IMR-90 (cell line): ENCODE measurements around the gene ATG7. TPM values are rescaled to one million over a fixed set of nuclear protein-coding genes. Genes with fewer than 3 reads are reported as not detected.
A peak's percentile ranks its signal among the peaks of the same experiment; 100 is the strongest.

Source experiments
- ATAC-seq: fragments of 200-7000 bp; cut with Tn5 transposase; 2 replicates; pipeline ENCODE4 v1.9.1; 2020; ENCODE audit warnings: low read depth, mild to moderate bottlenecking, moderate library complexity
- BruUV-seq: library from RNA; stranded (reverse); fragments of 400-500 nt; replicated peaks from 2 replicates; lab custom pipeline; 2021; lab: Mats Ljungman, UMichigan
- CTCF ChIA-PET: fragments of 300-600 bp; formaldehyde crosslinking; extraction: SDS; loops from one replicate; lab custom pipeline; 2021; ENCODE audit warnings: antibody characterized with exemption; lab: Yijun Ruan, JAX
- POLR2A ChIA-PET: fragments of 300-600 bp; sonication (Branson Sonifier 250); formaldehyde crosslinking; loops from one replicate; lab custom pipeline; 2022; ENCODE audit warnings: antibody characterized with exemption; ENCODE audit not compliant: unreplicated experiment; lab: Charles Lee
- DNase-seq: peaks from one replicate; pipeline ENCODE4 v3.0.0; 2013
- H2AFZ ChIP-seq: replicated peaks from 2 replicates; pipeline ENCODE3; 2013; ENCODE audit warnings: low read length, mild to moderate bottlenecking; ENCODE audit not compliant: poor library complexity
- H2AK5ac ChIP-seq: 2 replicates; pipeline ENCODE4 v1.6.1; 2013; ENCODE audit warnings: low read depth, low read length, inconsistent platforms
- H2AK9ac ChIP-seq: replicated peaks from 2 replicates; pipeline ENCODE3; 2013; ENCODE audit warnings: mild to moderate bottlenecking, low read depth, low read length, moderate library complexity; ENCODE audit not compliant: poor library complexity
- H2BK120ac ChIP-seq: 2 replicates; pipeline ENCODE4 v1.6.1; 2013; ENCODE audit warnings: low read depth, low read length, inconsistent platforms
- H2BK15ac ChIP-seq: 3 replicates; pipeline ENCODE4 v1.6.1; 2013; ENCODE audit warnings: low read depth, low read length, inconsistent platforms
- H2BK20ac ChIP-seq: 2 replicates; pipeline ENCODE4 v1.6.1; 2013; ENCODE audit warnings: low read depth, mild to moderate bottlenecking, inconsistent platforms, low read length, moderate library complexity
- H2BK5ac ChIP-seq: 2 replicates; pipeline ENCODE4 v1.6.1; 2013; ENCODE audit warnings: mild to moderate bottlenecking, low read depth, low read length, inconsistent platforms; ENCODE audit not compliant: poor library complexity, severe bottlenecking
- H3K14ac ChIP-seq: replicated peaks from 2 replicates; pipeline ENCODE4 v1.6.1; 2013; ENCODE audit warnings: low read depth, low read length, inconsistent platforms
- H3K18ac ChIP-seq: 2 replicates; pipeline ENCODE4 v1.6.1; 2013; ENCODE audit warnings: low read depth, low read length, control low read depth
- H3K23ac ChIP-seq: 2 replicates; pipeline ENCODE4 v1.6.1; 2013; ENCODE audit warnings: low read depth, low read length, inconsistent platforms
- H3K27ac ChIP-seq: 2 replicates; pipeline ENCODE4 v1.5.1; 2013; ENCODE audit warnings: mild to moderate bottlenecking, control low read depth, low read length; ENCODE audit not compliant: insufficient read depth
- H3K27me3 ChIP-seq: 2 replicates; pipeline ENCODE4 v1.6.1; 2013; ENCODE audit warnings: low read length; ENCODE audit not compliant: control insufficient read depth, insufficient read depth
- H3K36me3 ChIP-seq: 2 replicates; pipeline ENCODE4 v1.6.1; 2013; ENCODE audit warnings: low read length, mixed read lengths; ENCODE audit not compliant: control insufficient read depth, insufficient read depth
- H3K4ac ChIP-seq: 2 replicates; pipeline ENCODE4 v1.6.1; 2013; ENCODE audit warnings: low read depth, low read length, inconsistent platforms
- H3K4me1 ChIP-seq: 2 replicates; pipeline ENCODE4 v1.6.1; 2013; ENCODE audit warnings: low read length, mixed read lengths; ENCODE audit not compliant: control insufficient read depth, insufficient read depth
- H3K4me2 ChIP-seq: 2 replicates; pipeline ENCODE4 v1.6.1; 2013; ENCODE audit warnings: low read depth, mild to moderate bottlenecking, control low read depth, low read length, moderate library complexity
- H3K4me3 ChIP-seq: 2 replicates; pipeline ENCODE4 v1.5.1; 2013; ENCODE audit warnings: low read depth, mild to moderate bottlenecking, control low read depth, low read length, moderate library complexity; ENCODE audit not compliant: insufficient read depth
- H3K56ac ChIP-seq: 2 replicates; pipeline ENCODE4 v1.6.1; 2013; ENCODE audit warnings: low read length, inconsistent platforms; ENCODE audit not compliant: insufficient read depth; ENCODE audit errors: extremely low read depth
- H3K79me1 ChIP-seq, 2 experiments: 2 replicates each; pipeline ENCODE4 v1.6.1; 2013; ENCODE audit warnings: low read length in 2 of 2, inconsistent platforms in 1 of 2, low read depth in 1 of 2
- H3K9ac ChIP-seq: 2 replicates; pipeline ENCODE4 v1.6.1; 2013; ENCODE audit warnings: low read depth, low read length, control low read depth
- H3K9me1 ChIP-seq: 2 replicates; pipeline ENCODE4 v1.6.1; 2013; ENCODE audit warnings: low read length, inconsistent platforms; ENCODE audit not compliant: insufficient read depth
- H3K9me3 ChIP-seq: 2 replicates; pipeline ENCODE4 v1.6.1; 2013; ENCODE audit warnings: low read length; ENCODE audit not compliant: control insufficient read depth, insufficient read depth
- H4K20me1 ChIP-seq: 2 replicates; pipeline ENCODE4 v1.6.1; 2013; ENCODE audit warnings: low read length, inconsistent platforms; ENCODE audit not compliant: insufficient read depth
- H4K5ac ChIP-seq: 2 replicates; pipeline ENCODE4 v1.6.1; 2013; ENCODE audit warnings: mild to moderate bottlenecking, low read depth, low read length, control low read depth
- H4K8ac ChIP-seq, 2 experiments: 2 replicates each; pipeline ENCODE4 v1.6.1; 2013; ENCODE audit warnings: low read depth in 2 of 2, low read length in 2 of 2, control low read depth in 1 of 2, inconsistent platforms in 1 of 2
- H4K91ac ChIP-seq: 2 replicates; pipeline ENCODE4 v1.6.1; 2013; ENCODE audit warnings: low read depth, low read length, inconsistent platforms; ENCODE audit not compliant: insufficient read depth
- BHLHE40 ChIP-seq: fragments of 150-350 bp; IDR thresholded peaks from 2 replicates; pipeline ENCODE4 v1.6.1; 2016; ENCODE audit warnings: mild to moderate bottlenecking, low read depth, low read length
- CEBPB ChIP-seq: IDR thresholded peaks from 2 replicates; pipeline ENCODE4 v1.6.1; 2012; ENCODE audit warnings: low read depth, low read length, improper control_type of control experiment
- CHD1 ChIP-seq: IDR thresholded peaks from 2 replicates; pipeline ENCODE4 v1.6.1; 2012; ENCODE audit warnings: low read depth, low read length, improper control_type of control experiment
- FOS ChIP-seq: fragments of 150-350 bp; IDR thresholded peaks from 2 replicates; pipeline ENCODE4 v1.6.1; 2016; ENCODE audit warnings: low read depth, low read length
- MAFK ChIP-seq: IDR thresholded peaks from 2 replicates; pipeline ENCODE4 v1.6.1; 2012; ENCODE audit warnings: low read depth, low read length, improper control_type of control experiment
- MAZ ChIP-seq: IDR thresholded peaks from 2 replicates; pipeline ENCODE4 v1.6.1; 2012; ENCODE audit warnings: low read depth, mild to moderate bottlenecking, low read length, improper control_type of control experiment, moderate library complexity, borderline replicate concordance
- MXI1 ChIP-seq: IDR thresholded peaks from 2 replicates; pipeline ENCODE4 v1.6.1; 2012; ENCODE audit warnings: low read depth, mild to moderate bottlenecking, low read length, moderate library complexity, borderline replicate concordance
- NFE2L2 ChIP-seq: fragments of 150-350 bp; IDR thresholded peaks from 2 replicates; pipeline ENCODE4 v1.6.1; 2016; ENCODE audit warnings: low read depth, mild to moderate bottlenecking, low read length
- POLR2A ChIP-seq: IDR thresholded peaks from 2 replicates; pipeline ENCODE4 v1.6.1; 2012; ENCODE audit warnings: mild to moderate bottlenecking, low read depth, low read length
- RAD21 ChIP-seq: IDR thresholded peaks from 2 replicates; pipeline ENCODE4 v1.6.1; 2012; ENCODE audit warnings: low read length, improper control_type of control experiment
- RCOR1 ChIP-seq: IDR thresholded peaks from 2 replicates; pipeline ENCODE4 v1.6.1; 2012; ENCODE audit warnings: mild to moderate bottlenecking, low read length, improper control_type of control experiment; ENCODE audit not compliant: insufficient replicate concordance
- RFX5 ChIP-seq: IDR thresholded peaks from 2 replicates; pipeline ENCODE4 v1.8.0; 2012; ENCODE audit warnings: low read depth, mild to moderate bottlenecking, low read length, moderate library complexity
- SMC3 ChIP-seq: fragments of 150-350 bp; IDR thresholded peaks from 2 replicates; pipeline ENCODE4 v1.6.1; 2016; ENCODE audit warnings: low read depth, mild to moderate bottlenecking, antibody characterized with exemption, low read length, moderate library complexity
- WGBS, 2 experiments: methylation state at CpG; one replicate each; pipeline versions ENCODE4 v1.1.5 to v1.1.7; 2013; ENCODE audit warnings: missing lambda C conversion rate in 2 of 2; ENCODE audit not compliant: insufficient read length in 1 of 2; ENCODE audit errors: extremely low coverage in 2 of 2; 5-methylcytosine and 5-hydroxymethylcytosine counted together
- dilution Hi-C: fragments of 300-500 bp; cut with HindIII; formaldehyde crosslinking; loops from one replicate; pipeline ENCODE4 v1.14.3; 2018; ENCODE audit warnings: low sequenced_read_pairs; ENCODE audit not compliant: unreplicated experiment
- in situ Hi-C: fragments of 300-500 bp; cut with MboI; formaldehyde crosslinking; loops from 3 replicates; pipeline ENCODE4 v1.14.3; 2019; ENCODE audit warnings: low sequenced_read_pairs, inconsistent platforms, mixed read lengths
- intact Hi-C: fragments of 100-400 bp; cut with micrococcal nuclease; formaldehyde crosslinking; loops from 2 replicates; pipeline ENCODE4 v1.10.0; 2022
- polyA plus RNA-seq, 3 experiments: library from polyadenylated mRNA; depleted of rRNA; stranded (reverse); fragments of >200 nt; gene quantifications; 2 replicates each; pipeline ENCODE4 v1.2.3, GENCODE V29; 2012; ENCODE audit warnings: low replicate concordance in 1 of 3
- total RNA-seq: library from RNA; depleted of rRNA; stranded (reverse); fragments of >200 nt; gene quantifications from 2 replicates; pipeline ENCODE4 v1.2.3, GENCODE V29; 2012
- TF ChIP-seq, protein P1 (sequence below): conservative IDR thresholded peaks from 2 replicates; pipeline ENCODE4 v1.5.1; 2012; ENCODE audit warnings: mild to moderate bottlenecking, low read depth, low read length, improper control_type of control experiment
- TF ChIP-seq, protein P2 (sequence below): fragments of 150-350 bp; IDR thresholded peaks from 2 replicates; pipeline ENCODE4 v1.6.1; 2017; ENCODE audit warnings: mild to moderate bottlenecking, antibody characterized with exemption, low read length, low read depth
- TF ChIP-seq, protein P3 (sequence below): fragments of 150-350 bp; IDR thresholded peaks from 2 replicates; pipeline ENCODE4 v1.6.1; 2016; ENCODE audit warnings: low read depth, mild to moderate bottlenecking, low read length, moderate library complexity, borderline replicate concordance

The ATG7 gene
- total and polyA plus RNA-seq, 2 of the 4 experiments (the other 2 are of a cell fraction) = 15.6 to 51.4 TPM

DNA sequence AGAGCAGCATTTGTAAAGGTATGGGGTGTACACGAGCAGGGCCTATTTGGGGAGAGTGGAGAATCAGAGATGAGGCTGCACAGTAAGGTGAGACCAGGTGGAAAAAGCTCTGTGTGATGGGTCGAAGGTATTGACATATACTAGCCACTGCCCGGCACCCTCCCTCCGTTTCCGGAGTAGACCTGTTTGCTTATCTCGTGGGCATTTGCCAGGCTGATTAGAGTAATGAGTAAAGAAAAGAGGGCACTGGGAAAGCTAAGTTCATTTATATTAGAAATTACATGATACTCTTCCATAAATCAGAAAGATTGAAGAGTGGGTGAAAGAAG is 46.2 kb upstream of the ATG7 start:
- H2BK120ac ChIP-seq = peak overlapping the region; percentile 47
- no peak overlapping the region for H3K56ac ChIP-seq
- H4K20me1 ChIP-seq = peaks cover 2% of the 10 kb centered on the region; the same call in 1 of the 2 replicates
- no peak overlapping the region for H2BK15ac ChIP-seq
- intact Hi-C loops (no loop called here), dilution Hi-C loops (no loop called here), in situ Hi-C loops (no loop called here)
- peak overlapping the region; percentile 52 for H3K4ac ChIP-seq
- H2AK9ac ChIP-seq = peak overlapping the region; percentile 11
- peaks cover 16 to 54% of the 10 kb centered on the region in 2 experiments for H3K79me1 ChIP-seq
- H3K18ac ChIP-seq = no peak overlapping the region
- peaks cover 7% of the 10 kb centered on the region for H3K36me3 ChIP-seq
- ChIA-PET POLR2A (no interaction called here), CTCF (interaction anchor here (1.0 kb wide), 1 partner anchor 71 kb away, joined by 4 read pairs; the partner anchor contains the start of gene HRH1)
- no peak overlapping the region for H3K4me3 ChIP-seq
- BruUV-seq = no TSS peak
- H3K9ac ChIP-seq = no peak overlapping the region
- H3K9me1 ChIP-seq = peaks cover 7% of the 10 kb centered on the region
- no peak for ATAC-seq
- H2AFZ ChIP-seq = no peak overlapping the region
- peak overlapping the region; percentile 12; the same call in 1 of the 2 replicates for H3K23ac ChIP-seq
- H4K91ac ChIP-seq = no peak overlapping the region; the same call in 1 of the 2 replicates
- H4K5ac ChIP-seq = peak overlapping the region; percentile 11; the same call in 1 of the 2 replicates
- peak overlapping the region in 1 of 2 experiments; percentile 28; a peak in 1 of 4 replicates for H4K8ac ChIP-seq
- H3K14ac ChIP-seq = peak overlapping the region; percentile 60; the same call in 1 of the 2 replicates
- no peaks in the 10 kb centered on the region for H3K9me3 ChIP-seq
- H3K4me2 ChIP-seq = no peak overlapping the region; the same call in 1 of the 2 replicates
- TF ChIP-seq MAFK = no peak
- no peak for TF ChIP-seq CEBPB
- TF ChIP-seq, protein P1, sequence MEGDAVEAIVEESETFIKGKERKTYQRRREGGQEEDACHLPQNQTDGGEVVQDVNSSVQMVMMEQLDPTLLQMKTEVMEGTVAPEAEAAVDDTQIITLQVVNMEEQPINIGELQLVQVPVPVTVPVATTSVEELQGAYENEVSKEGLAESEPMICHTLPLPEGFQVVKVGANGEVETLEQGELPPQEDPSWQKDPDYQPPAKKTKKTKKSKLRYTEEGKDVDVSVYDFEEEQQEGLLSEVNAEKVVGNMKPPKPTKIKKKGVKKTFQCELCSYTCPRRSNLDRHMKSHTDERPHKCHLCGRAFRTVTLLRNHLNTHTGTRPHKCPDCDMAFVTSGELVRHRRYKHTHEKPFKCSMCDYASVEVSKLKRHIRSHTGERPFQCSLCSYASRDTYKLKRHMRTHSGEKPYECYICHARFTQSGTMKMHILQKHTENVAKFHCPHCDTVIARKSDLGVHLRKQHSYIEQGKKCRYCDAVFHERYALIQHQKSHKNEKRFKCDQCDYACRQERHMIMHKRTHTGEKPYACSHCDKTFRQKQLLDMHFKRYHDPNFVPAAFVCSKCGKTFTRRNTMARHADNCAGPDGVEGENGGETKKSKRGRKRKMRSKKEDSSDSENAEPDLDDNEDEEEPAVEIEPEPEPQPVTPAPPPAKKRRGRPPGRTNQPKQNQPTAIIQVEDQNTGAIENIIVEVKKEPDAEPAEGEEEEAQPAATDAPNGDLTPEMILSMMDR = no peak
- no peak for TF ChIP-seq MXI1
- TF ChIP-seq, protein P2, sequence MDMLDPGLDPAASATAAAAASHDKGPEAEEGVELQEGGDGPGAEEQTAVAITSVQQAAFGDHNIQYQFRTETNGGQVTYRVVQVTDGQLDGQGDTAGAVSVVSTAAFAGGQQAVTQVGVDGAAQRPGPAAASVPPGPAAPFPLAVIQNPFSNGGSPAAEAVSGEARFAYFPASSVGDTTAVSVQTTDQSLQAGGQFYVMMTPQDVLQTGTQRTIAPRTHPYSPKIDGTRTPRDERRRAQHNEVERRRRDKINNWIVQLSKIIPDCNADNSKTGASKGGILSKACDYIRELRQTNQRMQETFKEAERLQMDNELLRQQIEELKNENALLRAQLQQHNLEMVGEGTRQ = no peak
- no peak for TF ChIP-seq POLR2A
- TF ChIP-seq SMC3 = no peak
- no peak for TF ChIP-seq RCOR1
- TF ChIP-seq NFE2L2 = no peak
- TF ChIP-seq, protein P3, sequence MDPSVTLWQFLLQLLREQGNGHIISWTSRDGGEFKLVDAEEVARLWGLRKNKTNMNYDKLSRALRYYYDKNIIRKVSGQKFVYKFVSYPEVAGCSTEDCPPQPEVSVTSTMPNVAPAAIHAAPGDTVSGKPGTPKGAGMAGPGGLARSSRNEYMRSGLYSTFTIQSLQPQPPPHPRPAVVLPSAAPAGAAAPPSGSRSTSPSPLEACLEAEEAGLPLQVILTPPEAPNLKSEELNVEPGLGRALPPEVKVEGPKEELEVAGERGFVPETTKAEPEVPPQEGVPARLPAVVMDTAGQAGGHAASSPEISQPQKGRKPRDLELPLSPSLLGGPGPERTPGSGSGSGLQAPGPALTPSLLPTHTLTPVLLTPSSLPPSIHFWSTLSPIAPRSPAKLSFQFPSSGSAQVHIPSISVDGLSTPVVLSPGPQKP = no peak
- TF ChIP-seq MAZ = no peak
- no peak for TF ChIP-seq RFX5
- no peak for TF ChIP-seq FOS
- no peak for TF ChIP-seq RAD21
- TF ChIP-seq BHLHE40 = no peak
- no peak for TF ChIP-seq CHD1
- H2BK5ac ChIP-seq = peak overlapping the region; percentile 53
- peaks cover 6% of the 10 kb centered on the region for H3K4me1 ChIP-seq
- DNase-seq = no peak
- no peak overlapping the region for H2BK20ac ChIP-seq
- WGBS, 2 experiments = 80% methylated on average over 1 of the region's 6 CpGs; no CpG with 5 or more reads in 1 of the 2 experiments
- H3K27me3 ChIP-seq = no peaks in the 10 kb centered on the region
- H3K27ac ChIP-seq = no peak overlapping the region
- peak overlapping the region; percentile 25; the same call in 1 of the 2 replicates for H2AK5ac ChIP-seq
